Aorta (tissue), 5 donors: ENCODE results near the gene ASB10. TPM values are rescaled to one million over a fixed set of nuclear protein-coding genes. Genes with fewer than 3 reads are reported as not detected.

ENCODE experiments used
- ATAC-seq: fragments of 200-7000 bp; cut with Tn5 transposase; one replicate; pipeline ENCODE4 v1.9.1; 2022; ENCODE audit warnings: moderate library complexity; ENCODE audit not compliant: low FRiP score
- DNase-seq, 2 donors: peaks; one replicate each; pipeline ENCODE4 v3.0.0-alpha.2; 2020
- H3K27ac ChIP-seq, 2 donors: one replicate each; pipeline ENCODE4 v1.5.1; 2013; ENCODE audit warnings: low read length in 2 of 2, mild to moderate bottlenecking in 2 of 2, moderate library complexity in 2 of 2, control low read depth in 1 of 2, inconsistent platforms in 1 of 2, low read depth in 1 of 2
- H3K27me3 ChIP-seq, 2 donors: one replicate each; pipeline ENCODE4 v1.6.1; 2013; ENCODE audit warnings: control low read depth in 1 of 2, low read length in 1 of 2, mild to moderate bottlenecking in 1 of 2, moderate library complexity in 1 of 2; ENCODE audit not compliant: insufficient read depth in 2 of 2, control insufficient read depth in 1 of 2
- H3K36me3 ChIP-seq, 2 donors: one replicate each; pipeline ENCODE4 v1.6.1; 2013; ENCODE audit warnings: control low read depth in 1 of 2, low read length in 1 of 2, mild to moderate bottlenecking in 1 of 2; ENCODE audit not compliant: insufficient read depth in 2 of 2, control insufficient read depth in 1 of 2
- H3K4me1 ChIP-seq, 2 donors: one replicate each; pipeline ENCODE4 v1.6.1; 2013; ENCODE audit warnings: low read length in 2 of 2, control low read depth in 1 of 2, mild to moderate bottlenecking in 1 of 2, moderate library complexity in 1 of 2; ENCODE audit not compliant: insufficient read depth in 2 of 2, control insufficient read depth in 1 of 2
- H3K4me3 ChIP-seq, 2 donors: one replicate each; pipeline ENCODE4 v1.5.1; 2013; ENCODE audit warnings: low read length in 2 of 2, control low read depth in 1 of 2, mild to moderate bottlenecking in 1 of 2
- H3K9me3 ChIP-seq: one replicate; pipeline ENCODE4 v1.6.1; 2013; ENCODE audit warnings: mild to moderate bottlenecking, low read length; ENCODE audit not compliant: control insufficient read depth
- WGBS, 2 donors: extraction: QIAGEN DNeasy Blood & Tissue Kit; methylation state at CpG; one replicate each; pipeline ENCODE4 v1.1.7; 2013; 5-methylcytosine and 5-hydroxymethylcytosine counted together
- intact Hi-C, 2 donors: fragments of 100-400 bp; cut with DNase I; formaldehyde crosslinking; loops; one replicate each; pipeline versions ENCODE4 v1.14.2 to v1.15.0; 2022
- polyA plus RNA-seq, 2 donors: library from polyadenylated mRNA; stranded (reverse); fragments of 200-250 nt; gene quantifications; one replicate each; pipeline ENCODE4 v1.2.3, GENCODE V29; 2013
- total RNA-seq, 2 donors: library from RNA; stranded (reverse); fragmentation: NEBNext Ultra II Directional; extraction: Animal tissue kit (Norgen Biotek cat#: 25700); gene quantifications; one replicate each; pipeline ENCODE4 v1.2.1, GENCODE V29; 2021
- donor health status: healthy with polysubstance abuse.
- donor health status: Bipolar disorder and iron deficiency.
- donor health status: DM: no; HTN: no; CAD: no.
- donor health status: DM: no; HTN: no; CAD: no.
- donor health status: DM: yes; HTN: yes; CAD: no.

The ASB10 gene
- total and polyA plus RNA-seq, 4 donors: not detected

- whole genome bisulfite sequencing, 2 donors: 94 to 95% methylated on average over 21 of the region's 21 CpGs
- no peaks in the 10 kb centered on the region for H3K9me3 ChIP-seq
- intact Hi-C loops: no loop called here
- no peak overlapping the region for H3K4me3 ChIP-seq
- ATAC-seq (no peak), DNase-seq (peak in 1 of 2 donors; percentile 49)
- H3K27ac ChIP-seq: no peak overlapping the region
- H3K4me1 ChIP-seq: no peaks in the 10 kb centered on the region
- H3K36me3 ChIP-seq: peaks cover 0 to 7% of the 10 kb centered on the region in 2 donors
- H3K27me3 ChIP-seq: no peaks in the 10 kb centered on the region
Observed at GRCh38 chr7:151132461-151133205, 54.4 kb downstream of the ASB10 start.

- DNase-seq: peak; percentile 41 to 57
- H3K9me3 ChIP-seq: no peaks in the 10 kb centered on the region
- H3K36me3 ChIP-seq: peaks cover 0 to 7% of the 10 kb centered on the region in 2 donors
- intact Hi-C loops: no loop called here
- ATAC-seq: no peak
- WGBS, 2 donors: 84 to 89% methylated on average over 19 of the region's 19 CpGs
- H3K4me3 ChIP-seq: no peak overlapping the region
- H3K27me3 ChIP-seq: no peaks in the 10 kb centered on the region
- H3K4me1 ChIP-seq: no peaks in the 10 kb centered on the region
- no peak overlapping the region for H3K27ac ChIP-seq
Observed at GRCh38 chr7:151131592-151132293, 55.3 kb downstream of the ASB10 start.

GRCh38 chr7:151131224-151131591, 55.8 kb downstream of the ASB10 start:
- intact Hi-C loops: no loop called here
- 87 to 90% methylated on average over 13 of the region's 13 CpGs for WGBS, 2 donors
- no peak overlapping the region for H3K4me3 ChIP-seq
- H3K36me3 ChIP-seq: peaks cover 0 to 7% of the 10 kb centered on the region in 2 donors
- ATAC-seq: no peak
- H3K27ac ChIP-seq: no peak overlapping the region
- no peaks in the 10 kb centered on the region for H3K27me3 ChIP-seq
- no peak for DNase-seq
- no peaks in the 10 kb centered on the region for H3K9me3 ChIP-seq
- no peaks in the 10 kb centered on the region for H3K4me1 ChIP-seq

DNA sequence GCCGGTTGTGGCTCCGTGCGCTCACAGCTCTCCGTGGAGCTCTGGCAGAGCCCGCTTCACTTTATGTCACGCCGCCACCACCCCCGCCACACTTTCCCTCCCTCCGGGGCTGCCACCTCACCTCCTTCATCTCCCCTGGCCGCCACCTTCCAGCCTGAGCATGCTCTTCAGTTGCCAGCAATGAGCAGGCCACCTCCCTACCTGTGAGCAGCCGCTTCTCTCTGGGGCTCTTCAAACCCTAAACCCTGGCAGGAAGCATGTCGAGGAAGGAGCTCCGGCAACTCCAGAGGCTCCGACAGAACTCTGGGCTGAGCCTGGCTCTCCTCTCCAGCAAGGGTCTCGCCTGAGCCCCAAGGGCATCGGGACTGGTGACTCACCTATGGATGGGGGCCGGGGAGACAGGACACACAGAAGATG, 56.3 kb downstream of the ASB10 start:
- no peak overlapping the region for H3K27ac ChIP-seq
- peaks cover 0 to 5% of the 10 kb centered on the region in 2 donors for H3K36me3 ChIP-seq
- H3K4me1 ChIP-seq: no peaks in the 10 kb centered on the region
- peak; percentile 38 to 67 for DNase-seq
- H3K4me3 ChIP-seq: no peak overlapping the region
- intact Hi-C loops: no loop called here
- WGBS, 2 donors: 93% methylated on average over 15 to 17 of the region's 17 CpGs
- H3K27me3 ChIP-seq: no peaks in the 10 kb centered on the region
- ATAC-seq: no peak
- no peaks in the 10 kb centered on the region for H3K9me3 ChIP-seq

DNA sequence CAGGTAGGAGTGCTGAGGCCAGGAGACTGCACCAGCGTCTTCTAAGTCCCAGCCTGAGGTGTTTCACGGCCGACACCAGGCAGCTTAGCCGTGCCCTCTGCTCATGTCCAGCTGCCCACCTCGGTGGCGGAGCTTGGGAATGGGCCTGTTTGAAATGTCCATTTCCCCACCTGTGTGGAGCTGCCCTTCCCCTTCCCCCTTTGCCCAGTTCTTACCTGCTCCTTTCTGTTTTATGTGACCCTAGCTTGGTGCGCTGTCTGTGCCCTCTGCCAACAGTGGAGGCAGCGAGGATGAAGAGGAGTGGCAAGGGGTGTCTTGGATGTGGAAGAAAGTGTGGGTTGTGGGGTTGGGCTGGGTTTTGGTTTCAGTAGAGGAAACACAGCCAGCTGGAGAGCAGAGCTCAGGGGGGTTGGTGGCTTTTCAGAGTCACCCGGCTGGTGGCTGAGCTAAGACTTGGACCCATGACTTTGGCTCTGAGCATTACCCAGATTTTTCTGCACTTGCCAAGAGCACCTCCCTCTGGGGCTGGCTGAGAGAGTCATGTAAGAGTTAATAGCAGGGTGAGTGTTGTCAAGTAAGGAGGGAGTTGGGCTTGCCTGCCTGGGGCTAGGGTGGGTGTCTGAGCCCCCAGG, 57.0 kb downstream of the ASB10 start:
- no peaks in the 10 kb centered on the region for H3K4me1 ChIP-seq
- no peak overlapping the region for H3K27ac ChIP-seq
- H3K36me3 ChIP-seq: peaks cover 0 to 5% of the 10 kb centered on the region in 2 donors
- DNase-seq (no peak), ATAC-seq (no peak)
- intact Hi-C loops: no loop called here
- WGBS, 2 donors: 87 to 90% methylated on average over 9 of the region's 9 CpGs
- no peak overlapping the region for H3K4me3 ChIP-seq
- no peaks in the 10 kb centered on the region for H3K27me3 ChIP-seq
- H3K9me3 ChIP-seq: no peaks in the 10 kb centered on the region

- no peaks in the 10 kb centered on the region for H3K9me3 ChIP-seq
- H3K4me1 ChIP-seq: no peaks in the 10 kb centered on the region
- H3K36me3 ChIP-seq: peaks cover 0 to 1% of the 10 kb centered on the region in 2 donors
- 87 to 89% methylated on average over 28 of the region's 28 CpGs for WGBS, 2 donors
- H3K27me3 ChIP-seq: no peaks in the 10 kb centered on the region
- no peak overlapping the region for H3K27ac ChIP-seq
- intact Hi-C loops: no loop called here
- DNase-seq: no peak
- no peak for ATAC-seq
- no peak overlapping the region for H3K4me3 ChIP-seq
Observed at GRCh38 chr7:151129117-151129959, 57.7 kb downstream of the ASB10 start.

DNA sequence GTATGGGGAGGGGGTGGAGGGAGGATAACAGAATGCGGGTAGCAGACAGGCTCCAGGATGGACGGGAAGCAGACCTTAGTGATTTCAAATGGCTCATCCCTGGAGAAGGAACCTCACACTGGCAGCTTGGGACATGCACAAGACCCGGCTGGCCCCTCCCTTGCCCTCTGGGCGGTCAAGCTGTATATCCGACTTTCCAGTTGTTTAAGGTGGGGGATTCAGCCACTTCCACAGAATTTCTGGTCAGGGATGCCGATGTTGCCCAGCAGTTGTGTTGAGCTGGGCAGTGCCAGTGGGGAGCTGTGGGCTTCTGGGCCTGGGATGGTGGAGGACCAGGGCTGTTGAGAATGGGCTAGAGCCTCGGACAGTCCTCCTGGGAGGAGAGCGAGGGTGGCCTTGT, 58.3 kb downstream of the ASB10 start:
- no peak for ATAC-seq
- Histone ChIP-seq H3K4me3 (no peak overlapping the region), H3K27ac (no peak overlapping the region), H3K27me3 (no peaks in the 10 kb centered on the region), H3K36me3 (peaks cover 0 to 1% of the 10 kb centered on the region in 2 donors), H3K9me3 (no peaks in the 10 kb centered on the region), H3K4me1 (no peaks in the 10 kb centered on the region)
- WGBS, 2 donors: 91 to 93% methylated on average over 8 of the region's 8 CpGs
- intact Hi-C loops: no loop called here
- DNase-seq: no peak

GRCh38 chr7:151128144-151128543, 58.9 kb downstream of the ASB10 start:
- 85 to 92% methylated on average over 14 of the region's 14 CpGs for WGBS, 2 donors
- ATAC-seq (no peak), DNase-seq (no peak)
- no peaks in the 10 kb centered on the region for H3K4me1 ChIP-seq
- H3K27ac ChIP-seq: no peak overlapping the region
- peaks cover 0 to 1% of the 10 kb centered on the region in 2 donors for H3K36me3 ChIP-seq
- H3K9me3 ChIP-seq: no peaks in the 10 kb centered on the region
- intact Hi-C loops: no loop called here
- H3K4me3 ChIP-seq: no peak overlapping the region
- no peaks in the 10 kb centered on the region for H3K27me3 ChIP-seq
